GM10248 (cell line): ENCODE results near the gene DDI1.

ENCODE experiments used
- CTCF ChIA-PET: fragments of 300-600 bp; sonication (Branson Sonifier 250); formaldehyde crosslinking; extraction: SDS; loops from one replicate; lab custom pipeline; 2021; ENCODE audit warnings: antibody characterized with exemption; lab: Yijun Ruan, JAX
- POLR2A ChIA-PET: fragments of 350-650 bp; sonication (Branson Sonifier 250); formaldehyde crosslinking; extraction: SDS; loops from one replicate; lab custom pipeline; 2020; ENCODE audit warnings: antibody characterized with exemption; lab: Yijun Ruan, JAX
- DNase-seq: peaks from one replicate; pipeline ENCODE4 v3.0.0; 2012; ENCODE audit errors: extremely low spot score
- TF ChIP-seq, protein P1 (sequence below): IDR thresholded peaks from 2 replicates; pipeline ENCODE4 v1.5.1; 2012; ENCODE audit warnings: mild to moderate bottlenecking, low read depth; ENCODE audit errors: extremely low read depth, missing control alignments, control extremely low read depth

The DDI1 gene

DNA sequence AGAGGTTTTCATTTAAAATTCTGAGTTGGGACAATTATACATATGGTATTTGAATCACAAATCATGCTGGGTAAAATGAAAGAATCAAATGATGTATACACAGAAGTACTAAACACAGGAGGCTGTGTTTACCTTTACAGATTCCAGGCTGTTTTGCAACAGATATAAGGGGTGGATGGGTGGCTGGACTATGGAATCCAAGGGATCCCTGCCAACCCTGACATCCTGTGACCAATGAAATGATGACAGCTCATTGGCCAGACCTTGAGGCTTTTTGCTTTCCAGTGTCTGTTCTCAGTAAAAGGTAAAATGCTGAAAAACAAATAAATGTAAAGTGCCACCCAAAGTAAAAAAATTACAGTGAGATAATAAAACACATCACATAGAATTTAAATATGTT, 3.3 kb upstream of the DDI1 start:
- POLR2A ChIA-PET, result no interaction called here
- TF ChIP-seq, protein P1, sequence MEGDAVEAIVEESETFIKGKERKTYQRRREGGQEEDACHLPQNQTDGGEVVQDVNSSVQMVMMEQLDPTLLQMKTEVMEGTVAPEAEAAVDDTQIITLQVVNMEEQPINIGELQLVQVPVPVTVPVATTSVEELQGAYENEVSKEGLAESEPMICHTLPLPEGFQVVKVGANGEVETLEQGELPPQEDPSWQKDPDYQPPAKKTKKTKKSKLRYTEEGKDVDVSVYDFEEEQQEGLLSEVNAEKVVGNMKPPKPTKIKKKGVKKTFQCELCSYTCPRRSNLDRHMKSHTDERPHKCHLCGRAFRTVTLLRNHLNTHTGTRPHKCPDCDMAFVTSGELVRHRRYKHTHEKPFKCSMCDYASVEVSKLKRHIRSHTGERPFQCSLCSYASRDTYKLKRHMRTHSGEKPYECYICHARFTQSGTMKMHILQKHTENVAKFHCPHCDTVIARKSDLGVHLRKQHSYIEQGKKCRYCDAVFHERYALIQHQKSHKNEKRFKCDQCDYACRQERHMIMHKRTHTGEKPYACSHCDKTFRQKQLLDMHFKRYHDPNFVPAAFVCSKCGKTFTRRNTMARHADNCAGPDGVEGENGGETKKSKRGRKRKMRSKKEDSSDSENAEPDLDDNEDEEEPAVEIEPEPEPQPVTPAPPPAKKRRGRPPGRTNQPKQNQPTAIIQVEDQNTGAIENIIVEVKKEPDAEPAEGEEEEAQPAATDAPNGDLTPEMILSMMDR, result no peak
- CTCF ChIA-PET, result no interaction called here
- DNase-seq, result no peak

DNA sequence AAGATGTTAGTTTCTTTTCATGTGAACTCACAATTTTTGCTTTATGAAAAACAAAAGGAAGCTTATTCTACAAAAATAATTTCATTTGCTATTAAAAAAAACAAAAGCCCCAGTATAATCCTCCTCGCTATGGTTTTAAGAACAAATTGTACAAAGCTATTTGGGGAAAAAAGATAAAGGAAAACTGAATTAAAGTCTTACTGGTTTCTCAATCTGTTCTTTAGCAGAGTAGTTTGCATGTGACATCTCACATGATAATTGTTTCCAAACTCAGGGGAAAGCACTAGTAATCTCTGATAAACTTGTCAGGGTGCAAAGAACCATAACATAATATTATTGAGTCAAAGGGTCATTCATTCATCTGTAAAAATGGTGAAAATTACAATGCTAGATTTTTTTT, 2.9 kb upstream of the DDI1 start:
- CTCF ChIA-PET, result no interaction called here
- POLR2A ChIA-PET, result no interaction called here
- DNase-seq, result no peak
- TF ChIP-seq, protein P1, result no peak

DNA sequence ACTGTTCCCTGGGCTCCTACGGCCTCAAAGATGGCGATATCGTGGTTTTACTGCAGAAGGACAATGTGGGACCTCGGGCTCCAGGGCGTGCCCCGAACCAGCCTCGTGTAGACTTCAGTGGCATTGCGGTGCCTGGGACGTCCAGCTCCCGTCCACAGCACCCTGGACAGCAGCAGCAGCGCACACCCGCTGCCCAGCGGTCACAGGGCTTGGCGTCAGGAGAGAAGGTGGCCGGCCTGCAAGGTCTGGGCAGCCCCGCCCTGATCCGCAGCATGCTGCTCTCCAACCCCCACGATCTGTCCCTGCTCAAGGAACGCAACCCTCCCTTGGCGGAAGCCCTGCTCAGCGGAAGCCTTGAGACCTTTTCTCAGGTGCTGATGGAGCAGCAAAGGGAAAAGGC, 555 bp downstream of the DDI1 start:
- TF ChIP-seq, protein P1, result no peak
- no peak for DNase-seq
- ChIA-PET CTCF (no interaction called here), POLR2A (no interaction called here)

DNA sequence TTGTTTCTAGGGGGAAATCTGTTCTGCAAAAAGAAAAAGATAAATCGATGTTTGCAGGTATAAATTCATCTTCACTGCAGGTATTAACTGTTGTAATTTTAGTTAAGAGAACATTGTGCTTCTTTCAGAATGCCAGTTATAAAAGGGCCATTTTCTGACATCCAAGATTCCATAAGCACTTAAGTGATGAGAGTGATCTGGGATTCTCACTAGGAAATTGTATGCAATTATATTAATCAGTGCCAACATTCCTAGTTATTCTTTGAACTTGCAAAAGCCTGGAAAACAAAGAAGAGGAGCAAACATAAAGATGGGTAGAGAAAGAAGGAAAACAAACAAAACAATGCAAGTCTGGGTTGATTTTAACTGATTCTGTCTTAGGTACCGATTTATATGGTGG, 5.4 kb downstream of the DDI1 start:
- no peak for DNase-seq
- CTCF ChIA-PET, result no interaction called here
- TF ChIP-seq, protein P1, result no peak
- POLR2A ChIA-PET, result no interaction called here

DNA sequence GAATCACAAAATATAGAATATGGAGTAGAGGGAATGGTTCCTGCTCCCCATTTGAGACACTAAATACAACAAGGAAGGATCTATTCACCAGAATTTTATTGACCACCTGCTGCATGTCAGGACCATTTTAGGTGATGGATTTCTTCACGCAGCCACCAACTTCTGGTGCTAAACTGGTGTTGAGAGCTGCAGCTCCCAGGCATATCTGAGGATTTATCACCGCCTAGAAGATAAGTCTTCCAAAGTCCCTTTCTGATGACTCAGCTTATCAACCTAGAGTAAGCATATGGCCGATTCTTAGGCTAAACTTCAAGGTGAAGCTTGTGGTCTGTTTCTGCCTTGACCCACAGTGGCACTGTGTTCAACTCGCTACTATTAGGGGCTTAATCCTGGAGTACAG, 6.7 kb downstream of the DDI1 start:
- DNase-seq, result no peak
- TF ChIP-seq, protein P1, result no peak
- ChIA-PET CTCF (no interaction called here), POLR2A (no interaction called here)

DNA sequence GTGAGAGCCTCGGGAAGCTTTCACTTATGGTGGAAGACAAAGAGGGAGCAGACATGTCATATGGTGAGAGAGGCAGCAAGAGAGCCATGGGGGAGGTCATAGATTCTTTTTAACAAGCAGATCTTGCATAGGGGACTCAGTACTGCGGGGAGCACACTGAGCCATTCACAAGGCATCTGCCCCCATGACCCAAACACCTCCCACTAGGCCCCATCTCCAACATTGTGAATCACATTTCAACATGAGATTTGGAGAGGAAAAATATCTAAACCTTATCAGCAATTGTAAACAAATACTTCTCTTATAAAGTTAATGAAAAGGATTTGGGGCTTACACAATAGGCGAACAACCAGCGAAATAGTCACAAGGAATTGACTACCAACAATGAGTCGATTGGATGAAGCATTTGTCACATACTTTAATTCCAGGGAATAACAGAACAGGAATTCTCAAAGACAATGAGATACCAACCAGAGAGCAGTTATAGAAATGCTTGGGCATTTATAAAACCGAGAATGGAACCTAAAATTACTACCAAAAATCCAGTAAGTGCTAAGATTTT, 7.3 kb downstream of the DDI1 start:
- ChIA-PET POLR2A (no interaction called here), CTCF (interaction anchor here (1.0 kb wide), 1 partner anchor 32 kb away, joined by 3 read pairs; no protein-coding TSS in a partner anchor)
- TF ChIP-seq, protein P1, result no peak
- no peak for DNase-seq
